Neural progenitor cell (in vitro differentiated cells): ENCODE data around the gene ZNF524. TPM values are rescaled to one million over a fixed set of nuclear protein-coding genes. Genes with fewer than 3 reads are reported as not detected.

Experiments
- DNase-seq: peaks from one replicate; pipeline ENCODE4 v3.0.0-alpha.2; 2016; ENCODE audit warnings: low spot score
- H2AFZ ChIP-seq: fragments of 200-600 bp; sonication (generic); replicated peaks from 2 replicates; pipeline ENCODE4 v1.6.1; 2016; ENCODE audit warnings: antibody characterized with exemption
- H3F3A ChIP-seq: fragments of 200-600 bp; sonication (generic); 2 replicates; pipeline ENCODE4 v1.6.1; 2016; ENCODE audit warnings: antibody characterized with exemption, low read depth
- H3K27ac ChIP-seq: fragments of 200-600 bp; sonication (generic); 2 replicates; pipeline ENCODE4 v1.5.1; 2016; ENCODE audit warnings: mild to moderate bottlenecking
- H3K27me3 ChIP-seq: fragments of 200-600 bp; sonication (generic); 2 replicates; pipeline ENCODE4 v1.6.1; 2016; ENCODE audit warnings: mild to moderate bottlenecking, moderate library complexity
- H3K36me3 ChIP-seq: fragments of 200-600 bp; sonication (generic); 2 replicates; pipeline ENCODE4 v1.5.1; 2016
- H3K4me1 ChIP-seq: fragments of 200-600 bp; sonication (generic); 2 replicates; pipeline ENCODE4 v1.6.1; 2016; ENCODE audit warnings: mixed run types
- H3K4me2 ChIP-seq: fragments of 200-600 bp; sonication (generic); 2 replicates; pipeline ENCODE4 v1.6.1; 2016
- H3K4me3 ChIP-seq: fragments of 200-600 bp; sonication (generic); 2 replicates; pipeline ENCODE4 v1.5.1; 2016
- H3K79me2 ChIP-seq: fragments of 200-600 bp; sonication (generic); 2 replicates; pipeline ENCODE4 v1.6.1; 2016; ENCODE audit warnings: low read depth
- H3K9ac ChIP-seq: fragments of 200-600 bp; sonication (generic); 2 replicates; pipeline ENCODE4 v1.6.1; 2016
- H3K9me3 ChIP-seq: fragments of 200-600 bp; sonication (generic); 2 replicates; pipeline ENCODE4 v1.5.1; 2016; ENCODE audit warnings: low read depth
- H4K20me1 ChIP-seq: fragments of 200-600 bp; sonication (generic); 2 replicates; pipeline ENCODE4 v1.6.1; 2016; ENCODE audit warnings: low read depth
- H3K27ac Mint-ChIP-seq: 3 replicates; pipeline ENCODE4 v1.8.0; 2021; ENCODE audit warnings: mixed read lengths
- H3K27me3 Mint-ChIP-seq: 2 replicates; pipeline ENCODE4 v1.8.0; 2022; ENCODE audit warnings: low read depth, mild to moderate bottlenecking, inconsistent platforms, moderate library complexity, mixed read lengths; ENCODE audit not compliant: insufficient read depth
- H3K36me3 Mint-ChIP-seq: 3 replicates; pipeline ENCODE4 v1.8.0; 2021; ENCODE audit warnings: mixed read lengths
- H3K4me1 Mint-ChIP-seq: 3 replicates; pipeline ENCODE4 v1.8.0; 2021; ENCODE audit warnings: mixed read lengths
- H3K4me3 Mint-ChIP-seq: 3 replicates; pipeline ENCODE4 v1.8.0; 2021; ENCODE audit warnings: mild to moderate bottlenecking, moderate library complexity, mixed read lengths
- H3K9me3 Mint-ChIP-seq: 3 replicates; pipeline ENCODE4 v1.8.0; 2020; ENCODE audit warnings: mixed read lengths
- EZH2 ChIP-seq: fragments of 200-600 bp; sonication (generic); IDR thresholded peaks from 2 replicates; pipeline ENCODE4 v1.6.1; 2017; ENCODE audit warnings: antibody characterized with exemption, mild to moderate bottlenecking, moderate library complexity
- EZH2phosphoT487 ChIP-seq: fragments of 200-600 bp; sonication (generic); IDR thresholded peaks from 2 replicates; pipeline ENCODE4 v1.6.1; 2017; ENCODE audit warnings: antibody characterized with exemption
- total RNA-seq: library from RNA; depleted of rRNA; stranded (reverse); fragments of >200 nt; gene quantifications from 2 replicates; pipeline ENCODE4 v1.2.3, GENCODE V29; 2015; ENCODE audit warnings: low replicate concordance
- TF ChIP-seq, protein P1 (sequence below): fragments of 200-600 bp; sonication (generic); IDR thresholded peaks from 2 replicates; pipeline ENCODE4 v1.5.1; 2017; ENCODE audit warnings: antibody characterized with exemption, mild to moderate bottlenecking

Gene ZNF524
- total RNA-seq, 1 donor from 2014 or later: 3.2 TPM

DNA sequence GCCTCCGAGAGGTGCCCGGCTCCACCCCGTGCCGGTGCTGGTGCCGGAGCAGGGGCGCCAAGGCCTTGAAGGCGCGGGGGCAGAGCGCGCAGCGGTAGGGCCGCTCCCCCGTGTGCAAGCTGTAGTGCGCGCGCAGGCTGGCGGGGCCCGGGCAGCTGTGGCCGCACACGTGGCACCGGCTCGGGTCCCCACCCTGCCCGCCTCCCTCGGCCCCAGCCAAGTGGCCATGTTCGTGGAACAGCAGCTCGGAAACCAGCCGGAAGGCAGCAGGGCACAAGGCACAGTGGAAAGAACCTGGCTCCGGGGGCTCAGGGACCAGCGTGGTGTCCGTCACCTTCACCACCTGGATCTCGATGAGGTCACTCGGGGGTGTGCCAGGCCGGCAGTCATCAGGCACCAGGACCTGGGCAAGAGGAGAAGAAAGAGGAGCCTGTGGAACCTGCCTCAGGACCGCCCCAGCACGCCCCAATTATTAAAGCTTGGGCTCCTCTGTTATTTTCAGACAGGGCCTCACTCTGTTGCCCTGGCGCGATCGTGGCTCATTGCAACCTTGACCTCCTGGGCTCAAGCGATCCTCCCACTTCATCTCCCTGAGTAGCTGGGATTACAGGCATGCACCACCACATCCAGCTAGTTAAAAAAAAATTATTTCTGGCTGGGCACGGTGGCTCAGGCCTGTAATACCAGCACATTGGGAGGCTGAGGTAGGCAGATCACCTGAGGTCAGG lies 22.3 kb downstream of the ZNF524 start:
- H3K4me1 ChIP-seq: peaks cover 5% of the 10 kb centered on the region
- Mint-ChIP-seq H3K9me3 (no peaks in the 10 kb centered on the region), H3K4me3 (no peak overlapping the region), H3K27ac (no peak overlapping the region), H3K4me1 (peaks cover 26% of the 10 kb centered on the region), H3K36me3 (peaks cover 13% of the 10 kb centered on the region), H3K27me3 (peaks cover 4% of the 10 kb centered on the region)
- H3K27me3 ChIP-seq: no peaks in the 10 kb centered on the region
- no peak overlapping the region for H2AFZ ChIP-seq
- no peak overlapping the region for H3K9ac ChIP-seq
- H3K4me2 ChIP-seq: no peak overlapping the region
- no peaks in the 10 kb centered on the region for H3K9me3 ChIP-seq
- H3F3A ChIP-seq: peaks cover 26% of the 10 kb centered on the region
- no peaks in the 10 kb centered on the region for H3K36me3 ChIP-seq
- no peak for TF ChIP-seq EZH2phosphoT487
- no peak for TF ChIP-seq EZH2
- TF ChIP-seq, protein P1, sequence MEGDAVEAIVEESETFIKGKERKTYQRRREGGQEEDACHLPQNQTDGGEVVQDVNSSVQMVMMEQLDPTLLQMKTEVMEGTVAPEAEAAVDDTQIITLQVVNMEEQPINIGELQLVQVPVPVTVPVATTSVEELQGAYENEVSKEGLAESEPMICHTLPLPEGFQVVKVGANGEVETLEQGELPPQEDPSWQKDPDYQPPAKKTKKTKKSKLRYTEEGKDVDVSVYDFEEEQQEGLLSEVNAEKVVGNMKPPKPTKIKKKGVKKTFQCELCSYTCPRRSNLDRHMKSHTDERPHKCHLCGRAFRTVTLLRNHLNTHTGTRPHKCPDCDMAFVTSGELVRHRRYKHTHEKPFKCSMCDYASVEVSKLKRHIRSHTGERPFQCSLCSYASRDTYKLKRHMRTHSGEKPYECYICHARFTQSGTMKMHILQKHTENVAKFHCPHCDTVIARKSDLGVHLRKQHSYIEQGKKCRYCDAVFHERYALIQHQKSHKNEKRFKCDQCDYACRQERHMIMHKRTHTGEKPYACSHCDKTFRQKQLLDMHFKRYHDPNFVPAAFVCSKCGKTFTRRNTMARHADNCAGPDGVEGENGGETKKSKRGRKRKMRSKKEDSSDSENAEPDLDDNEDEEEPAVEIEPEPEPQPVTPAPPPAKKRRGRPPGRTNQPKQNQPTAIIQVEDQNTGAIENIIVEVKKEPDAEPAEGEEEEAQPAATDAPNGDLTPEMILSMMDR: no peak
- H4K20me1 ChIP-seq: peaks cover 12% of the 10 kb centered on the region
- DNase-seq: no peak
- peaks cover 12% of the 10 kb centered on the region for H3K79me2 ChIP-seq
- no peak overlapping the region for H3K27ac ChIP-seq
- no peak overlapping the region for H3K4me3 ChIP-seq

DNA sequence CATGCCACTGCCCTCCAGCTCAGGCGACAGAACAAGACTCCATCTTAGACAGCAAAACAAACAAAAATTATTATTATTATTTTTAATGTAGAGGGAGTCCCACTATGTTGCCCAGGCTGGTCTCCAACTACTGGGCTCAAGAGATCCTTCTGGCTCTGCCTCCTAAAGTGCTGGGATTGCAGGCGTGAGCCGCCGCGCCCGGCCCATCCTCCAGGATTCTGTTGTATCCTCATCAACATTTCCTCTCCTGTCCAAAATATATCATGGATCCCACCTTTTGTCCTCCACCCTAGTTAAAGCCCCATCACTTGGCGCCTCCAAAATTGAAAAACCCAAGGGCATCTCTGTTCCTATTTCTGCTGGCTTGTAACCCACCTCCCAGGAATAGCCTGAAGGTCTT lies 23.0 kb downstream of the ZNF524 start:
- Mint-ChIP-seq H3K36me3 (peaks cover 9% of the 10 kb centered on the region), H3K27ac (no peak overlapping the region), H3K4me3 (peak overlapping the region; percentile 50), H3K27me3 (peaks cover 2% of the 10 kb centered on the region), H3K4me1 (peaks cover 24% of the 10 kb centered on the region), H3K9me3 (no peaks in the 10 kb centered on the region)
- Histone ChIP-seq H3K9me3 (no peaks in the 10 kb centered on the region), H3K27me3 (no peaks in the 10 kb centered on the region), H3F3A (peaks cover 26% of the 10 kb centered on the region), H3K27ac (no peak overlapping the region), H3K36me3 (no peaks in the 10 kb centered on the region), H3K79me2 (peaks cover 12% of the 10 kb centered on the region), H3K9ac (no peak overlapping the region), H2AFZ (no peak overlapping the region), H3K4me2 (no peak overlapping the region), H3K4me1 (peaks cover 5% of the 10 kb centered on the region), H4K20me1 (peaks cover 12% of the 10 kb centered on the region), H3K4me3 (no peak overlapping the region)
- TF ChIP-seq, protein P1: no peak
- TF ChIP-seq EZH2phosphoT487 (no peak), EZH2 (no peak)
- no peak for DNase-seq

DNA sequence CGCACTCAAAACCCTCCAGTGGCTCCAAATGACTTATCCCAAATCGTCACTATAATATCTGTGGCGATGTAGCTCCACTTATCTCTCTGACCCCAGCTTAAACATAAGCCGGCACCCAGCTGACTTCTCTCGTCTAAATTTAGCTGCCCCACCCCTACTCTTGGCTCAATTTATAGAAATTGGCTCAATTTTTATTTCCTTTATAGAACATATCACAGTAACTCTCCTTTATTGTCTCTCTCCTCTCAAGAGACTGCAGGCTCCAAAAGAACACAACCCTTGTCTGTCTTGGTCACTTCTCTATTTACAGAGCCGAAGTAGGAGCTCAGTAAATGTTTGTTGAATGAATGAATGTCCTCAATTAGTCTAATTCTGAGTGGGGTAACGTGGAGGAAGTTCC lies 23.5 kb downstream of the ZNF524 start:
- Mint-ChIP-seq H3K9me3 (no peaks in the 10 kb centered on the region), H3K27ac (no peak overlapping the region), H3K27me3 (peaks cover 2% of the 10 kb centered on the region), H3K4me3 (peak overlapping the region; percentile 90), H3K4me1 (peaks cover 23% of the 10 kb centered on the region), H3K36me3 (peaks cover 7% of the 10 kb centered on the region)
- Histone ChIP-seq H3K27me3 (no peaks in the 10 kb centered on the region), H3K27ac (no peak overlapping the region), H4K20me1 (peaks cover 12% of the 10 kb centered on the region), H3K79me2 (peaks cover 12% of the 10 kb centered on the region), H3K4me2 (peak overlapping the region; percentile 33), H2AFZ (no peak overlapping the region), H3K4me1 (peaks cover 5% of the 10 kb centered on the region), H3F3A (peaks cover 26% of the 10 kb centered on the region), H3K9me3 (no peaks in the 10 kb centered on the region), H3K4me3 (peak overlapping the region; percentile 80), H3K9ac (no peak overlapping the region), H3K36me3 (no peaks in the 10 kb centered on the region)
- no peak for DNase-seq
- TF ChIP-seq EZH2: no peak
- no peak for TF ChIP-seq EZH2phosphoT487
- TF ChIP-seq, protein P1: no peak
